Stomach (tissue), 4 donors: ENCODE results near the gene FGR.

ENCODE experiments used
- POLR2A ChIP-seq, 4 donors: fragments of 450-650 bp; IDR thresholded peaks; one replicate each; pipeline ENCODE4 v1.6.1; 2016; ENCODE audit warnings: antibody characterized with exemption in 4 of 4, control low read depth in 2 of 4, mild to moderate bottlenecking in 1 of 4, moderate library complexity in 1 of 4
- POLR2AphosphoS5 ChIP-seq, 3 donors: sonication (generic); formaldehyde crosslinking; IDR thresholded peaks; one replicate each; pipeline ENCODE4 v1.6.1; 2016; ENCODE audit warnings: antibody characterized with exemption in 3 of 3

GRCh38 chr1:27563591-27564471, 71.2 kb downstream of the FGR start:
- TF ChIP-seq POLR2AphosphoS5 (IDR thresholded peaks at IDR 0.05) (peak in 2 of 3 donors; percentile 62 to 76), POLR2A (IDR thresholded peaks at IDR 0.05) (no peak)
